DOHH2 (cell line): ENCODE measurements around the gene NDUFS7.

Experiments
- CTCF ChIP-seq: fragments of 200-600 bp; sonication (generic); IDR thresholded peaks from one replicate; pipeline ENCODE4 v1.5.1; 2014; ENCODE audit warnings: antibody characterized with exemption, mild to moderate bottlenecking, low read depth, low read length; ENCODE audit not compliant: poor library complexity, severe bottlenecking
- EZH2phosphoT487 ChIP-seq: fragments of 200-600 bp; sonication (generic); IDR thresholded peaks from 2 replicates; pipeline ENCODE4 v1.6.1; 2017; ENCODE audit warnings: borderline replicate concordance, mild to moderate bottlenecking, antibody characterized with exemption, low read length, moderate library complexity, mixed read lengths

DNA sequence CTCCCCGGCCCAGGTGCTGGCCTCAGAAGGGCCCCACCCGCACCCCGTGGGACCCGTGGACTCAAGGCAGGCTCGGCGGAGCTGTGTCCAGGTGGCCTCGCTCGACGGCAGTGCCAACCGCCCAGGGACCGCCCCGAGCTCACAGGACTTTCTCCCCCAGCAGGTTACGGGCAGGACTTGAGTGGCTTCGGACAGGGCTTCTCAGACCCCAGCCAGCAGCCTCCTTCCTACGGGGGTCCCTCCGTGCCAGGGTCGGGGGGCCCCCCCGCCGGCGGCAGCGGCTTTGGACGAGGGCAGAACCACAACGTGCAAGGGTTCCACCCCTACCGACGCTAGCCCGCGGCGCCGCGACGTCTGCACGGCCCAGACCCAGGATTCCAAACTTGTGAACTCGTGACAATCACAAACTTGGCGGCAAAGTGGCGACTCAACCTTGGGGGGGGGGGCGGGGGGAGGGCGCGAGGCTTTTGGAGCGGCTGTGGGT is 50.9 kb downstream of the NDUFS7 start:
- TF ChIP-seq CTCF: no peak
- TF ChIP-seq EZH2phosphoT487: no peak
